H9 (cell line): ENCODE measurements around the gene TRIM69. TPM values are rescaled to one million over a fixed set of nuclear protein-coding genes. Genes with fewer than 3 reads are reported as not detected.

Source experiments
- DNase-seq: peaks from one replicate; pipeline ENCODE4 v3.0.0-alpha.2; 2017
- H2AFZ ChIP-seq: one replicate; pipeline ENCODE4 v1.6.1; 2013; ENCODE audit warnings: mild to moderate bottlenecking, low read length, control low read depth, moderate library complexity
- H2AK5ac ChIP-seq: 2 replicates; pipeline ENCODE4 v1.6.1; 2013; ENCODE audit warnings: low read length, control low read depth, mixed read lengths; ENCODE audit not compliant: insufficient read length
- H2BK120ac ChIP-seq: one replicate; pipeline ENCODE4 v1.6.1; 2013; ENCODE audit warnings: low read depth, mild to moderate bottlenecking, low read length, control low read depth, inconsistent platforms; ENCODE audit not compliant: poor library complexity, severe bottlenecking
- H2BK12ac ChIP-seq: 2 replicates; pipeline ENCODE4 v1.6.1; 2013; ENCODE audit warnings: low read length, control low read depth, mixed read lengths, low read depth; ENCODE audit not compliant: insufficient read length
- H2BK15ac ChIP-seq: 2 replicates; pipeline ENCODE4 v1.6.1; 2013; ENCODE audit warnings: low read depth, low read length, control low read depth
- H2BK20ac ChIP-seq: one replicate; pipeline ENCODE4 v1.6.1; 2013; ENCODE audit warnings: low read depth, mild to moderate bottlenecking, low read length, control low read depth, inconsistent platforms; ENCODE audit not compliant: poor library complexity, severe bottlenecking
- H2BK5ac ChIP-seq: 2 replicates; pipeline ENCODE4 v1.6.1; 2013; ENCODE audit warnings: low read length, control low read depth, mixed read lengths; ENCODE audit not compliant: insufficient read length
- H3K14ac ChIP-seq: 2 replicates; pipeline ENCODE4 v1.6.1; 2013; ENCODE audit warnings: low read length, control low read depth; ENCODE audit not compliant: insufficient read depth
- H3K18ac ChIP-seq: 2 replicates; pipeline ENCODE4 v1.6.1; 2013; ENCODE audit warnings: low read depth, mild to moderate bottlenecking, mixed read lengths, low read length, control low read depth; ENCODE audit not compliant: insufficient read length
- H3K23ac ChIP-seq: 2 replicates; pipeline ENCODE4 v1.6.1; 2013; ENCODE audit warnings: low read length, control low read depth, mixed read lengths, low read depth; ENCODE audit not compliant: insufficient read length
- H3K23me2 ChIP-seq: 2 replicates; pipeline ENCODE4 v1.6.1; 2013; ENCODE audit warnings: low read depth, mild to moderate bottlenecking, mixed read lengths, low read length, control low read depth; ENCODE audit not compliant: insufficient read length, poor library complexity, severe bottlenecking
- H3K27ac ChIP-seq: 2 replicates; pipeline ENCODE4 v1.5.1; 2013; ENCODE audit warnings: low read length, control low read depth, mixed read lengths, low read depth; ENCODE audit not compliant: insufficient read length
- H3K27me3 ChIP-seq: 2 replicates; pipeline ENCODE4 v1.6.1; 2013; ENCODE audit warnings: low read length, control low read depth, inconsistent platforms; ENCODE audit not compliant: insufficient read depth
- H3K4ac ChIP-seq: 2 replicates; pipeline ENCODE4 v1.6.1; 2013; ENCODE audit warnings: low read depth, mild to moderate bottlenecking, control low read depth, inconsistent platforms, low read length, moderate library complexity
- H3K4me1 ChIP-seq: 2 replicates; pipeline ENCODE4 v1.6.1; 2013; ENCODE audit warnings: low read length, control low read depth, inconsistent platforms; ENCODE audit not compliant: insufficient read depth
- H3K4me2 ChIP-seq: 2 replicates; pipeline ENCODE4 v1.6.1; 2013; ENCODE audit warnings: low read length, control low read depth, mixed read lengths; ENCODE audit not compliant: insufficient read length, insufficient read depth
- H3K56ac ChIP-seq: 2 replicates; pipeline ENCODE4 v1.6.1; 2013; ENCODE audit warnings: low read depth, mild to moderate bottlenecking, mixed read lengths, low read length, control low read depth; ENCODE audit not compliant: insufficient read length
- H3K79me1 ChIP-seq: 2 replicates; pipeline ENCODE4 v1.6.1; 2013; ENCODE audit warnings: low read depth, mild to moderate bottlenecking, moderate library complexity, low read length, control low read depth, inconsistent platforms; ENCODE audit not compliant: insufficient read depth, poor library complexity, severe bottlenecking
- H3K79me2 ChIP-seq: 2 replicates; pipeline ENCODE4 v1.6.1; 2013; ENCODE audit warnings: low read length, control low read depth, inconsistent platforms; ENCODE audit not compliant: insufficient read depth
- H3K9ac ChIP-seq: 2 replicates; pipeline ENCODE4 v1.6.1; 2013; ENCODE audit warnings: low read length, control low read depth, mixed read lengths; ENCODE audit not compliant: insufficient read length; ENCODE audit errors: extremely low read depth
- H3K9me3 ChIP-seq: one replicate; pipeline ENCODE4 v1.6.1; 2013; ENCODE audit warnings: low read depth, low read length, inconsistent platforms; ENCODE audit not compliant: control insufficient read depth
- H3T11ph ChIP-seq: one replicate; pipeline ENCODE4 v1.6.1; 2013; ENCODE audit warnings: mild to moderate bottlenecking, low read length, control low read depth, inconsistent platforms
- H4K20me1 ChIP-seq: one replicate; pipeline ENCODE4 v1.6.1; 2013; ENCODE audit not compliant: control insufficient read depth, insufficient read length, insufficient read depth
- H4K5ac ChIP-seq: 2 replicates; pipeline ENCODE4 v1.6.1; 2013; ENCODE audit warnings: low read depth, mild to moderate bottlenecking, mixed read lengths, low read length, control low read depth; ENCODE audit not compliant: insufficient read length
- H4K8ac ChIP-seq: replicated peaks from 2 replicates; pipeline ENCODE4 v1.6.1; 2013; ENCODE audit warnings: low read length, control low read depth, mixed read lengths, low read depth; ENCODE audit not compliant: insufficient read length
- H4K91ac ChIP-seq: 2 replicates; pipeline ENCODE4 v1.6.1; 2013; ENCODE audit warnings: low read depth, mild to moderate bottlenecking, moderate library complexity, mixed read lengths, low read length, control low read depth; ENCODE audit not compliant: insufficient read length
- H3K27ac Mint-ChIP-seq, 3 experiments: 2 replicates in 2 of 3; 3 replicates in 1 of 3; pipeline ENCODE4 v1.8.0; 2020 to 2021; ENCODE audit warnings: mixed read lengths in 3 of 3, mild to moderate bottlenecking in 1 of 3, moderate library complexity in 1 of 3
- H3K27me3 Mint-ChIP-seq: 2 replicates; pipeline ENCODE4 v1.8.0; 2021; ENCODE audit warnings: low read depth, mild to moderate bottlenecking, moderate library complexity, mixed read lengths
- H3K36me3 Mint-ChIP-seq, 3 experiments: 2 replicates in 2 of 3; 3 replicates in 1 of 3; pipeline ENCODE4 v1.8.0; 2020 to 2021; ENCODE audit warnings: low read depth in 3 of 3, mixed read lengths in 3 of 3; ENCODE audit not compliant: insufficient read depth in 1 of 3
- H3K4me1 Mint-ChIP-seq, 2 experiments: 2 replicates each; pipeline ENCODE4 v1.8.0; 2020; ENCODE audit warnings: mixed read lengths in 2 of 2
- H3K4me3 Mint-ChIP-seq, 2 experiments: 2 replicates in 1 of 2; 3 replicates in 1 of 2; pipeline ENCODE4 v1.8.0; 2020 to 2021; ENCODE audit warnings: mild to moderate bottlenecking in 2 of 2, mixed read lengths in 2 of 2, moderate library complexity in 1 of 2
- H3K9me3 Mint-ChIP-seq, 2 experiments: 2 replicates in 1 of 2; 3 replicates in 1 of 2; pipeline ENCODE4 v1.8.0; 2020; ENCODE audit warnings: mild to moderate bottlenecking in 2 of 2, mixed read lengths in 2 of 2, moderate library complexity in 1 of 2
- WGBS: extraction: QIAGEN DNeasy Blood & Tissue Kit; methylation state at CpG from one replicate; pipeline ENCODE4 v1.1.7; 2013; ENCODE audit warnings: missing lambda C conversion rate, low lambda C conversion rate, mixed read lengths; ENCODE audit not compliant: insufficient read length; ENCODE audit errors: extremely low coverage; 5-methylcytosine and 5-hydroxymethylcytosine counted together
- total RNA-seq: library from RNA; stranded (reverse); gene quantifications from 2 replicates; pipeline ENCODE4 v1.2.1, GENCODE V29; 2021
- TF ChIP-seq, protein P1 (sequence below): fragments of 200-600 bp; sonication (generic); conservative IDR thresholded peaks from 3 replicates; pipeline ENCODE4 v1.8.0; 2021; ENCODE audit warnings: antibody characterized with exemption, mild to moderate bottlenecking

Gene TRIM69
- total RNA-seq, 1 experiment from 2014 or later = 4.3 TPM

DNA sequence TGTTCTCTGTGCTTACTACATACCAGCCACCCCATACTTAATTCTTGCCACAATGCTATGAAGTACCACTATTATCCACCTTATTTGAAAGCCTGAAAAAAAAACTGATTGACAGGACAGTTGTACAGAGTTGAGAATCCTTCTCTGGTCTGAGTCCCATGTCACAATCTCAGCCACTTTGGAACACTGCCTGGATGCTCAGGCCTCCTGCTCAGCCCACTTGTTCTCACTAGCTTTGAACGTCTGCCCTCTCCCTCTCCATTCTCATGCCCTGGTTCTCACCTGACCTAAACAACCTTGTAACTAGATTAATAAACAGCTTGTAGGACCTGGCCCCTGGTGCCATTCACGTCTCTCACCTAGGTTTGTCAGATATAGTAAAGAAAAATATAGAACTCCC, 53.9 kb downstream of the TRIM69 start:
- H3K4me3 Mint-ChIP-seq = no peak overlapping the region
- Histone ChIP-seq H3K23ac (no peak overlapping the region), H2BK20ac (no peak overlapping the region), H3T11ph (no peak overlapping the region), H3K18ac (no peak overlapping the region), H3K4me1 (no peaks in the 10 kb centered on the region), H2BK15ac (no peak overlapping the region), H3K9ac (no peak overlapping the region), H3K4ac (no peak overlapping the region), H3K27ac (no peak overlapping the region), H4K20me1 (no peaks in the 10 kb centered on the region), H3K14ac (no peak overlapping the region), H3K27me3 (no peaks in the 10 kb centered on the region), H2AFZ (no peak overlapping the region), H4K91ac (no peak overlapping the region), H4K8ac (no peak overlapping the region), H2BK12ac (no peak overlapping the region), H3K56ac (no peak overlapping the region), H3K79me1 (no peaks in the 10 kb centered on the region), H2BK5ac (no peak overlapping the region), H2BK120ac (no peak overlapping the region), H3K79me2 (no peaks in the 10 kb centered on the region), H3K23me2 (no peaks in the 10 kb centered on the region), H3K9me3 (no peaks in the 10 kb centered on the region), H2AK5ac (no peak overlapping the region), H4K5ac (no peak overlapping the region), H3K4me2 (no peak overlapping the region)
- H3K36me3 Mint-ChIP-seq = no peaks in the 10 kb centered on the region
- no peak overlapping the region for H3K27ac Mint-ChIP-seq
- no peak for DNase-seq
- no peaks in the 10 kb centered on the region for H3K9me3 Mint-ChIP-seq
- no CpG with 5 or more reads among the region's 2 CpGs for WGBS
- no peaks in the 10 kb centered on the region for H3K4me1 Mint-ChIP-seq
- TF ChIP-seq, protein P1, sequence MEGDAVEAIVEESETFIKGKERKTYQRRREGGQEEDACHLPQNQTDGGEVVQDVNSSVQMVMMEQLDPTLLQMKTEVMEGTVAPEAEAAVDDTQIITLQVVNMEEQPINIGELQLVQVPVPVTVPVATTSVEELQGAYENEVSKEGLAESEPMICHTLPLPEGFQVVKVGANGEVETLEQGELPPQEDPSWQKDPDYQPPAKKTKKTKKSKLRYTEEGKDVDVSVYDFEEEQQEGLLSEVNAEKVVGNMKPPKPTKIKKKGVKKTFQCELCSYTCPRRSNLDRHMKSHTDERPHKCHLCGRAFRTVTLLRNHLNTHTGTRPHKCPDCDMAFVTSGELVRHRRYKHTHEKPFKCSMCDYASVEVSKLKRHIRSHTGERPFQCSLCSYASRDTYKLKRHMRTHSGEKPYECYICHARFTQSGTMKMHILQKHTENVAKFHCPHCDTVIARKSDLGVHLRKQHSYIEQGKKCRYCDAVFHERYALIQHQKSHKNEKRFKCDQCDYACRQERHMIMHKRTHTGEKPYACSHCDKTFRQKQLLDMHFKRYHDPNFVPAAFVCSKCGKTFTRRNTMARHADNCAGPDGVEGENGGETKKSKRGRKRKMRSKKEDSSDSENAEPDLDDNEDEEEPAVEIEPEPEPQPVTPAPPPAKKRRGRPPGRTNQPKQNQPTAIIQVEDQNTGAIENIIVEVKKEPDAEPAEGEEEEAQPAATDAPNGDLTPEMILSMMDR = no peak
- H3K27me3 Mint-ChIP-seq = peaks cover 10% of the 10 kb centered on the region
